ENCODE data around the gene SLC1A7.

- TF ChIP-seq CTCF (IDR thresholded peaks at IDR 0.05) (no peak), POLR2A (IDR thresholded peaks at IDR 0.05) (no peak)
Measured at GRCh38 chr1:53061859-53062707, 80.4 kb downstream of the SLC1A7 start, which contains the start of gene PODN.

Measured in Peyer's patch (tissue), 4 donors.